Measurements from ENCODE around the gene CD209.

Gene CD209

DNA sequence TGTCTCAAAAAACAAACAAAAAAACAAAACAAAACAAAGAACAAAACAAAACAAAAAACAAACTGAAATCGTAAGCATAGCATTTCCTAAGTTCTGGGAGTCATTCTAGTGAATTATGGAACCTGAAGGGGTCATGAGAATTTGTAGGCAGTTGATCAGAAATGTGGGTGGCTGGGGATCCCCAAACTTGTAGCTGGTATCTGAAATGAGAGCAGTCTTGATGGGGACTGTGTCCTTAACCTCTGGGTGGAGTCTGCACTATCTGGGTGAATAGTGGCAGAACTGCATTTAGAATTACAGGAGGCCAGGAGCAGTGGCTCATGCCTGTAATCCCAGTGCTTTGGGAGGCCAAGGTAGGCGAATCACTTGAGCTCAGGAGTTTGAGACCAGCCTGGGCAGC is 21.5 kb downstream of the CD209 start:
- no peak overlapping the region for H3K4me3 ChIP-seq (ENCODE audit: low read length)
- no peak for TF ChIP-seq CTCF (IDR thresholded peaks at IDR 0.05; ENCODE audit: insufficient read depth, low read depth, low read length, missing control alignments)
- no peak for DNase-seq (ENCODE audit: low read depth)

DNA sequence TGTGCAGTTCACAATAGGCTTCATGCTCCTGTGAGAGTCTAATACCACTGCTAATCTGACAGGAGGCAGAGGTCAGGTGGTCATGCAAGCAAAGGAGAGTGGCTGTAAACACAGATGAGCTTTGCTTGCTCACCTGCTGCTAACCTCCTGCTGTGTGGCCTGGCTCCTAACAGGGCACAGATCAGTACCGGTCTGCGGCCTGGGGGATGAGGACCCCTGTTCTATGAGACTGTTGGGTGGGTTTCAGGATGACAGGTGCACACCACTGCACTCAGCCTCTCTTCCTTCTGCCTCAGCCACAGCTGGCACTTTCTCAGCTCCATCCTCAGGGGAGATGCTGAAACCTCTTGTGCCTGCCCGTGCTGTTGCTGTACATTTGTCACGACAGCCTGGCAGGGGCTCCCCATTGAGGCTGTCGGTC is 25.1 kb downstream of the CD209 start:
- no peak for TF ChIP-seq CTCF (IDR thresholded peaks at IDR 0.05; ENCODE audit: insufficient read depth, low read depth, low read length, missing control alignments)
- no peak for DNase-seq (ENCODE audit: low read depth)
- no peak overlapping the region for H3K4me3 ChIP-seq (ENCODE audit: low read length)

- no peak overlapping the region for H3K4me3 ChIP-seq (ENCODE audit: low read length)
- no peak for DNase-seq (ENCODE audit: low read depth)
- TF ChIP-seq CTCF (IDR thresholded peaks at IDR 0.05; ENCODE audit: insufficient read depth, low read depth, low read length, missing control alignments), result no peak
Observed at GRCh38 chr19:7720351-7720750, 27.0 kb downstream of the CD209 start.

GRCh38 chr19:7718668-7719067 is 28.7 kb downstream of the CD209 start:
- DNase-seq (ENCODE audit: low read depth), result no peak
- TF ChIP-seq CTCF (IDR thresholded peaks at IDR 0.05; ENCODE audit: insufficient read depth, low read depth, low read length, missing control alignments), result no peak
- no peak overlapping the region for H3K4me3 ChIP-seq (ENCODE audit: low read length)

DNA sequence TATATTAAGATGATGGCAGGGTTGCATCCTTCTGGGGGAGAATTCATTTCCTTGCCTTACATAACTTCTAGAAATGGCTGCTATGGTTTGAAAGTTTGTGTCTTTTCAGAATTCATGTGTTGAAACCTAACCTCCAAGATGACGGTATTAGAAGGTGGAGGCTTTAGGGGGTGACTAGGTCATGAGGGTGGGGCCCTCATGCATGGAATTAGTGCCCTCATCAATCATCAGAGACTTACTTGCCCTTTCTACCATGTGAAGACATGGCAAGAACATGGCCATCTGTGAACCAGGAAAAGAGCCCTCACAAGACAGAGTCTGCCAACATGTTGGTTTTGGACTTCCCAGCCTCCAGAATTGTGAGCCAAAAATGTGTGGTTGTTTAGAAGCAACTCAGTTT is 30.6 kb downstream of the CD209 start:
- DNase-seq (ENCODE audit: low read depth), result no peak
- TF ChIP-seq CTCF (IDR thresholded peaks at IDR 0.05; ENCODE audit: insufficient read depth, low read depth, low read length, missing control alignments), result no peak
- no peak overlapping the region for H3K4me3 ChIP-seq (ENCODE audit: low read length)

DNA sequence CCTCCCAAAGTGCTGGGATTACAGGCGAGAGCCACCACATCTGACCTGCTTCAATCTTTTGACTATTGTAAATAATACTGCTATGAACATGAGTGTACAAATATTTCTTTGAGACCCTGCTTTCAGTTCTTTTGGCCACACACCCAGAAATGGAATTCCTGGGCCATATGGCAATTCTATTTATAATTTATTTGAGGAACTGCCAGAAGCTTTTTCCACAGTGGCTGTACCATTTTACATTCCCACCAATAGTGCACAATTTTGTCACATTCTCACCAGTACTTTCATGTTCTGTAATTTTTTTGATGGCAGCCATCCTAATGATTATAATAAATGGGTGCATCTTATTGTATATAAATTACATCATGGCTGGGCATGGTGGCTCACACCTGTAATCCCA is 31.7 kb downstream of the CD209 start:
- no peak for TF ChIP-seq CTCF (IDR thresholded peaks at IDR 0.05; ENCODE audit: insufficient read depth, low read depth, low read length, missing control alignments)
- DNase-seq (ENCODE audit: low read depth), result no peak
- no peak overlapping the region for H3K4me3 ChIP-seq (ENCODE audit: low read length)

- TF ChIP-seq CTCF (IDR thresholded peaks at IDR 0.05; ENCODE audit: insufficient read depth, low read depth, low read length, missing control alignments), result no peak
- DNase-seq (ENCODE audit: low read depth), result no peak
- H3K4me3 ChIP-seq (ENCODE audit: low read length), result no peak overlapping the region
Observed at GRCh38 chr19:7710616-7711015, 36.7 kb downstream of the CD209 start.
